Measurements from ENCODE around the gene FAM216A. TPM values are rescaled to one million over a fixed set of nuclear protein-coding genes. Genes with fewer than 3 reads are reported as not detected.

FAM216A gene
- total and polyA plus RNA-seq, 9 of the 15 experiments (the other 6 are each of a cell fraction or from before 2014, with no cell fraction given): 17.2 to 96.9 (median 48.5) TPM

DNA sequence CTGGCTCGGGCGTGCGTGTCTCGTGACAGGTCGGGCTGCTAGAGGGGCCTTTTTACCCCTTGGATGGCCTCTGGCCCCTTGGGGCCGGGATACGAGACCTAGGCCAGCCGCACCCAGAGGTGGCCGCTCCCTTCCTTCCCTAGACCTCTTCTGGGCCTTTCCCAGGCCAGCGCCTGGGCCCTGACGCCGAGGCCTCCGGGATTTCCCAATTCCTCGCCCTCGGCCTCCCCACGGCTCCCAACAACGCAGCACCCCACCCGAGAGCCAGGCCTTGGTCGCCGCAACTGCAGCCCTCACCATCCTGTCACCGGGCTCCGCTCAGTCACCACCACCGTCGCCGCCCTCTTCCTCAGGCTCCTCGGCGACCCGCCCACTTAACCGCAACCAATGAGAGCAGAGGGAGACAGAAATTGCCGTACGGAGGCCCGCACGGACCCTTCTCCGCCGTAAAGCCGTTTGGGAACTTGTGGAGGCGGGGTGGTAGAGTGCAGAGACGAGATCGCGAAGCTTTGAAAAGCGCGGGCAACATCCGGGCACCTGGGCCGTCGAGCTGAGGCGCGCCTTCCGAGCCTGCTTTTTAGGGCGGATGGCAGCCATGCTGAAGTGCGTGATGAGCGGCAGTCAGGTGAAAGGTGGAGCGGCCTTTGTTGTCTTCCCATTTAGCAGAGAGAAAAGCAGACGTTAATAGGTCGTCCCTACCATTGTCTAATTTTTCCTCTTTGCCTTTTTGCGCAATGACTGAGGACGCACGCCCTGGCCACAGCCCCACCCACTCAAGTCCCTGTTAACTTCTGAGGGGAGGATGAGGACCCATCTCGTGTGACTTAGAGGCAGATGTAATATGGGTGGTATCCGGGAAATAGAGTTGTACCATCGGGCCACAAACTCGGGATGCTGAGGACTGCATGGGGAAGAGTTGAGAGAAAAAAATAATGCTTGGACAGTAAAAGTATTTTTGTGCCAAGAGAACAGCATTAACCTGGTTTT is 33.4 kb downstream of the FAM216A start, which contains the start of the genes RAD9B and VPS29 (continued):
- TF ChIP-seq, protein P1, sequence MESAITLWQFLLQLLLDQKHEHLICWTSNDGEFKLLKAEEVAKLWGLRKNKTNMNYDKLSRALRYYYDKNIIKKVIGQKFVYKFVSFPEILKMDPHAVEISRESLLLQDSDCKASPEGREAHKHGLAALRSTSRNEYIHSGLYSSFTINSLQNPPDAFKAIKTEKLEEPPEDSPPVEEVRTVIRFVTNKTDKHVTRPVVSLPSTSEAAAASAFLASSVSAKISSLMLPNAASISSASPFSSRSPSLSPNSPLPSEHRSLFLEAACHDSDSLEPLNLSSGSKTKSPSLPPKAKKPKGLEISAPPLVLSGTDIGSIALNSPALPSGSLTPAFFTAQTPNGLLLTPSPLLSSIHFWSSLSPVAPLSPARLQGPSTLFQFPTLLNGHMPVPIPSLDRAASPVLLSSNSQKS (CRISPR knock-in tag; IDR thresholded peaks at IDR 0.05): no peak; the same call in 1 of the 2 replicates
- TF ChIP-seq MCM7 (IDR thresholded peaks at IDR 0.05) (no peak), DACH1 (IDR thresholded peaks at IDR 0.05; ENCODE audit: partially characterized antibody) (no peak), ZNF695 (CRISPR knock-in tag; IDR thresholded peaks at IDR 0.05) (no peak), PRMT5 (CRISPR knock-in tag; IDR thresholded peaks at IDR 0.05) (peak; percentile 69; the same call in 1 of the 2 replicates), KLF16 (IDR thresholded peaks at IDR 0.05) (peak; percentile 88), TOE1 (IDR thresholded peaks at IDR 0.05; ENCODE audit: borderline replicate concordance) (peak; percentile 82; the same call in 1 of the 2 replicates), TOE1 (CRISPR knock-in tag; IDR thresholded peaks at IDR 0.05; ENCODE audit: borderline replicate concordance, low read depth) (peak; percentile 97), BCOR (IDR thresholded peaks at IDR 0.05) (peak; percentile 24; the same call in 1 of the 2 replicates), CBFA2T3 (IDR thresholded peaks at IDR 0.05) (no peak), RHOXF2B (CRISPR knock-in tag; conservative IDR thresholded peaks at IDR 0.05) (peak; percentile 84), NR2F6 (CRISPR knock-in tag; IDR thresholded peaks at IDR 0.05) (no peak; the same call in 1 of the 2 replicates), LEF1 (IDR thresholded peaks at IDR 0.05) (no peak; the same call in none of the 2 replicates), GATA2 (CRISPR knock-in tag; IDR thresholded peaks at IDR 0.05) (no peak), CREM (IDR thresholded peaks at IDR 0.05; ENCODE audit: low read depth) (peak; percentile 78), WHSC1 (IDR thresholded peaks at IDR 0.05; ENCODE audit: low read length) (no peak), ZNF699 (CRISPR knock-in tag; IDR thresholded peaks at IDR 0.05; ENCODE audit: insufficient replicate concordance) (no peak), FOXA3 (CRISPR knock-in tag; conservative IDR thresholded peaks at IDR 0.05 in 1 of 2, IDR thresholded peaks at IDR 0.05 in 1 of 2) (peak in 1 of 2 experiments; percentile 88; a peak in 1 of 4 replicates), ESRRA (IDR thresholded peaks at IDR 0.05; ENCODE audit: borderline replicate concordance, low read depth) (peak; percentile 97), ZNF586 (CRISPR knock-in tag; conservative IDR thresholded peaks at IDR 0.05) (no peak), CAMTA2 (CRISPR knock-in tag; conservative IDR thresholded peaks at IDR 0.05) (no peak)
- TF ChIP-seq, protein P2, sequence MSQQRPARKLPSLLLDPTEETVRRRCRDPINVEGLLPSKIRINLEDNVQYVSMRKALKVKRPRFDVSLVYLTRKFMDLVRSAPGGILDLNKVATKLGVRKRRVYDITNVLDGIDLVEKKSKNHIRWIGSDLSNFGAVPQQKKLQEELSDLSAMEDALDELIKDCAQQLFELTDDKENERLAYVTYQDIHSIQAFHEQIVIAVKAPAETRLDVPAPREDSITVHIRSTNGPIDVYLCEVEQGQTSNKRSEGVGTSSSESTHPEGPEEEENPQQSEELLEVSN (IDR thresholded peaks at IDR 0.05; ENCODE audit: borderline replicate concordance in 1 of 2, extremely low read depth in 1 of 2, insufficient read depth in 1 of 2, insufficient read length in 1 of 2, low read depth in 1 of 2, low read length in 1 of 2, poor library complexity in 1 of 2, severe bottlenecking in 1 of 2): peak; percentile 100
- TF ChIP-seq, protein P3, sequence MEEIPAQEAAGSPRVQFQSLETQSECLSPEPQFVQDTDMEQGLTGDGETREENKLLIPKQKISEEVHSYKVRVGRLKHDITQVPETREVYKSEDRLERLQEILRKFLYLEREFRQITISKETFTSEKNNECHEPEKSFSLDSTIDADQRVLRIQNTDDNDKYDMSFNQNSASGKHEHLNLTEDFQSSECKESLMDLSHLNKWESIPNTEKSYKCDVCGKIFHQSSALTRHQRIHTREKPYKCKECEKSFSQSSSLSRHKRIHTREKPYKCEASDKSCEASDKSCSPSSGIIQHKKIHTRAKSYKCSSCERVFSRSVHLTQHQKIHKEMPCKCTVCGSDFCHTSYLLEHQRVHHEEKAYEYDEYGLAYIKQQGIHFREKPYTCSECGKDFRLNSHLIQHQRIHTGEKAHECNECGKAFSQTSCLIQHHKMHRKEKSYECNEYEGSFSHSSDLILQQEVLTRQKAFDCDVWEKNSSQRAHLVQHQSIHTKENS (CRISPR knock-in tag; IDR thresholded peaks at IDR 0.05): no peak
- TF ChIP-seq, protein P4, sequence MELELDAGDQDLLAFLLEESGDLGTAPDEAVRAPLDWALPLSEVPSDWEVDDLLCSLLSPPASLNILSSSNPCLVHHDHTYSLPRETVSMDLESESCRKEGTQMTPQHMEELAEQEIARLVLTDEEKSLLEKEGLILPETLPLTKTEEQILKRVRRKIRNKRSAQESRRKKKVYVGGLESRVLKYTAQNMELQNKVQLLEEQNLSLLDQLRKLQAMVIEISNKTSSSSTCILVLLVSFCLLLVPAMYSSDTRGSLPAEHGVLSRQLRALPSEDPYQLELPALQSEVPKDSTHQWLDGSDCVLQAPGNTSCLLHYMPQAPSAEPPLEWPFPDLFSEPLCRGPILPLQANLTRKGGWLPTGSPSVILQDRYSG (tag; conservative IDR thresholded peaks at IDR 0.05; ENCODE audit: low read depth): peak; percentile 96

All from K562 (cell line).